ENCODE results near the gene ACVR1.

The ACVR1 gene

DNA sequence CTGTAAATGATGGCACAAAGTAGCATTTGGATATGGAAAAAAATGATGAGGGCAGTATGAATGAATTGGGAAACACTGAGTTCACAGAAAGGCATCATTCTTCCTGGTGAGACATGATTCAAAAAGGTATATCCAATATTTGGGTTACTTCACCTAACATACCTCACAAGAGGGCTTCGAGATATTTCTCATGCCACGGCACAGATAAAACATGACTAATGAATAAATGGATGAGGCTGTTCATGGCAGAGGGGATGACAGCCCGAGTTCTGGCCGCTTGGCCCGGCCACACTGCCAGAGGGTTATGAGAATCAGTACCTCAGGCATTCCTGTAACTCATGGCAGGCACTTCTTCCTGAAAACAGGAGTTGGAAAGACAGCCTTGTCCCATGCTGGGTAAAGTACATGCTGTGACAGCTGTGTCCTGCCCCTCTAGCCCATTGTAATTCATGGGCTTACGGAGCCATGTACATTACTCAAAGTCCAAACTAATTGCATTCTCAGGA lies 131.5 kb downstream of the ACVR1 start:
- no peaks in the 10 kb centered on the region for H3K9me3 ChIP-seq (ENCODE audit: control insufficient read depth, insufficient read depth, low read length)
- H3K27me3 ChIP-seq (ENCODE audit: control insufficient read depth, low read length), result no peaks in the 10 kb centered on the region
- no peaks in the 10 kb centered on the region for H3K9me2 ChIP-seq (replicated peaks; ENCODE audit: control insufficient read depth, low read length)
- no peak for TF ChIP-seq CTCF (IDR thresholded peaks at IDR 0.05; ENCODE audit: low read depth, low read length, poor library complexity, severe bottlenecking)
- no peak for TF ChIP-seq EZH2phosphoT487 (IDR thresholded peaks at IDR 0.05; ENCODE audit: borderline replicate concordance, low read length)
- no peaks in the 10 kb centered on the region for H3K4me1 ChIP-seq (ENCODE audit: control insufficient read depth, low read length)
- no peaks in the 10 kb centered on the region for H4K20me1 ChIP-seq (ENCODE audit: control insufficient read depth, insufficient read depth, low read depth, low read length)
- no peaks in the 10 kb centered on the region for H3K79me2 ChIP-seq (ENCODE audit: control insufficient read depth, low read length)
- H3K27ac ChIP-seq (ENCODE audit: low read depth, low read length), result no peak overlapping the region
- H3K4me2 ChIP-seq (ENCODE audit: low read length), result no peak overlapping the region
- no peaks in the 10 kb centered on the region for H3F3A ChIP-seq (ENCODE audit: control insufficient read depth, insufficient read depth)
- no peak overlapping the region for H3K4me3 ChIP-seq (ENCODE audit: low read length)
- H3K36me3 ChIP-seq (ENCODE audit: control insufficient read depth, low read length), result no peaks in the 10 kb centered on the region

- Histone ChIP-seq H3K36me3 (ENCODE audit: control insufficient read depth, low read length) (no peaks in the 10 kb centered on the region), H3K4me3 (ENCODE audit: low read length) (no peak overlapping the region), H3K79me2 (ENCODE audit: control insufficient read depth, low read length) (no peaks in the 10 kb centered on the region), H3K4me2 (ENCODE audit: low read length) (no peak overlapping the region), H3F3A (ENCODE audit: control insufficient read depth, insufficient read depth) (no peaks in the 10 kb centered on the region), H3K4me1 (ENCODE audit: control insufficient read depth, low read length) (no peaks in the 10 kb centered on the region), H3K27me3 (ENCODE audit: control insufficient read depth, low read length) (no peaks in the 10 kb centered on the region), H3K9me3 (ENCODE audit: control insufficient read depth, insufficient read depth, low read length) (no peaks in the 10 kb centered on the region), H4K20me1 (ENCODE audit: control insufficient read depth, insufficient read depth, low read depth, low read length) (no peaks in the 10 kb centered on the region), H3K9me2 (replicated peaks; ENCODE audit: control insufficient read depth, low read length) (no peaks in the 10 kb centered on the region), H3K27ac (ENCODE audit: low read depth, low read length) (no peak overlapping the region)
- TF ChIP-seq CTCF (IDR thresholded peaks at IDR 0.05; ENCODE audit: low read depth, low read length, poor library complexity, severe bottlenecking), result no peak
- no peak for TF ChIP-seq EZH2phosphoT487 (IDR thresholded peaks at IDR 0.05; ENCODE audit: borderline replicate concordance, low read length)
These were observed 133.1 kb downstream of the ACVR1 start for GRCh38 chr2:157743051-157743450.

GRCh38 chr2:157741819-157742484 lies 134.2 kb downstream of the ACVR1 start:
- TF ChIP-seq CTCF (IDR thresholded peaks at IDR 0.05; ENCODE audit: low read depth, low read length, poor library complexity, severe bottlenecking), result no peak
- no peak for TF ChIP-seq EZH2phosphoT487 (IDR thresholded peaks at IDR 0.05; ENCODE audit: borderline replicate concordance, low read length)
- no peaks in the 10 kb centered on the region for H4K20me1 ChIP-seq (ENCODE audit: control insufficient read depth, insufficient read depth, low read depth, low read length)
- H3K9me2 ChIP-seq (replicated peaks; ENCODE audit: control insufficient read depth, low read length), result no peaks in the 10 kb centered on the region
- H3K4me1 ChIP-seq (ENCODE audit: control insufficient read depth, low read length), result no peaks in the 10 kb centered on the region
- H3K4me2 ChIP-seq (ENCODE audit: low read length), result no peak overlapping the region
- no peaks in the 10 kb centered on the region for H3F3A ChIP-seq (ENCODE audit: control insufficient read depth, insufficient read depth)
- H3K27me3 ChIP-seq (ENCODE audit: control insufficient read depth, low read length), result no peaks in the 10 kb centered on the region
- H3K4me3 ChIP-seq (ENCODE audit: low read length), result no peak overlapping the region
- no peak overlapping the region for H3K27ac ChIP-seq (ENCODE audit: low read depth, low read length)
- no peaks in the 10 kb centered on the region for H3K36me3 ChIP-seq (ENCODE audit: control insufficient read depth, low read length)
- no peaks in the 10 kb centered on the region for H3K79me2 ChIP-seq (ENCODE audit: control insufficient read depth, low read length)
- no peaks in the 10 kb centered on the region for H3K9me3 ChIP-seq (ENCODE audit: control insufficient read depth, insufficient read depth, low read length)
